Neural crest cell (in vitro differentiated cells): ENCODE results near the gene LRRC8D. TPM values are rescaled to one million over a fixed set of nuclear protein-coding genes. Genes with fewer than 3 reads are reported as not detected.

Experiments used
- DNase-seq: peaks from one replicate; pipeline ENCODE4 v3.0.0; 2021; ENCODE audit warnings: low read depth, mixed read lengths, low spot score
- H3K27ac Mint-ChIP-seq: one replicate; pipeline ENCODE4 v1.8.0; 2021; ENCODE audit warnings: mild to moderate bottlenecking, mixed read lengths; ENCODE audit not compliant: unreplicated experiment
- H3K27me3 Mint-ChIP-seq: 2 replicates; pipeline ENCODE4 v1.8.0; 2021; ENCODE audit warnings: low read depth, mild to moderate bottlenecking, mixed read lengths
- H3K36me3 Mint-ChIP-seq: 2 replicates; pipeline ENCODE4 v1.8.0; 2021; ENCODE audit warnings: low read depth, mild to moderate bottlenecking, mixed read lengths
- H3K4me1 Mint-ChIP-seq: 2 replicates; pipeline ENCODE4 v1.8.0; 2021; ENCODE audit warnings: mixed read lengths
- H3K4me3 Mint-ChIP-seq: one replicate; pipeline ENCODE4 v1.8.0; 2021; ENCODE audit warnings: mild to moderate bottlenecking, mixed read lengths
- H3K9me3 Mint-ChIP-seq: 2 replicates; pipeline ENCODE4 v1.8.0; 2021; ENCODE audit warnings: mixed read lengths
- CTCF ChIP-seq: fragments of 200-600 bp; sonication (generic); conservative IDR thresholded peaks from 2 replicates; pipeline ENCODE4 v1.5.0; 2021; ENCODE audit warnings: antibody characterized with exemption, mild to moderate bottlenecking
- total RNA-seq: library from RNA; stranded (reverse); gene quantifications from 2 replicates; pipeline ENCODE4 v1.2.1, GENCODE V29; 2021

Gene LRRC8D
- total RNA-seq, 1 donor from 2014 or later, result 44.9 TPM

GRCh38 chr1:89906088-89906487 is 85.3 kb downstream of the LRRC8D start:
- peaks cover 59% of the 10 kb centered on the region for H3K4me1 Mint-ChIP-seq

DNA sequence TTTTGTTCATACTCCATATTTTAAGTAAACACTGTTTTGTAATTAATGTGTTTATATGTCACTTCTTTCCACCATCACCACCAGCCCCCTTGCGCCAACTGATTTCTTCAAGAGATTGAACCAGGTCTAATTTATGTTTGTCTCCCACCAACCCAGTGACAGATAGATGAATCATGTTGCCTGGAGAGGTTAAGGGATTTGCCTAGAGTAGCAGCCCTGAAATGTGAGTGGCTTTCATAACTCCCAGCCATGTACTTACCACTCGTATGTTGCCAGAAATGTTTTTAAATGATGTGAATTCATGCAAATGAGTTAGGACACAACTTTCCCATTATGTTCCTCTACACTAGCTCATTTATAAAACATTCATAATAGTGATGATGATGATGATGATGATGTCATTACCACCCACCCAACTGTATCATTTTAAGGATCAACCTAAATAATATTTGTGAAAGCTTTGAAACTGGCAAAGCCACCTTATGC is 86.9 kb downstream of the LRRC8D start:
- peak overlapping the region; percentile 3 for H3K4me3 Mint-ChIP-seq
- H3K36me3 Mint-ChIP-seq, result no peaks in the 10 kb centered on the region
- no peaks in the 10 kb centered on the region for H3K27me3 Mint-ChIP-seq
- no peak for TF ChIP-seq CTCF
- no peak for DNase-seq
- no peaks in the 10 kb centered on the region for H3K9me3 Mint-ChIP-seq
- H3K27ac Mint-ChIP-seq, result peak overlapping the region; percentile 44
- H3K4me1 Mint-ChIP-seq, result peaks cover 62% of the 10 kb centered on the region

More at GRCh38 chr1:89906088-89906487, 85.3 kb downstream of the LRRC8D start:
- Mint-ChIP-seq H3K36me3 (no peaks in the 10 kb centered on the region), H3K9me3 (no peaks in the 10 kb centered on the region), H3K4me3 (no peak overlapping the region), H3K27me3 (no peaks in the 10 kb centered on the region), H3K27ac (peak overlapping the region; percentile 87)
- TF ChIP-seq CTCF, result no peak
- no peak for DNase-seq

DNA sequence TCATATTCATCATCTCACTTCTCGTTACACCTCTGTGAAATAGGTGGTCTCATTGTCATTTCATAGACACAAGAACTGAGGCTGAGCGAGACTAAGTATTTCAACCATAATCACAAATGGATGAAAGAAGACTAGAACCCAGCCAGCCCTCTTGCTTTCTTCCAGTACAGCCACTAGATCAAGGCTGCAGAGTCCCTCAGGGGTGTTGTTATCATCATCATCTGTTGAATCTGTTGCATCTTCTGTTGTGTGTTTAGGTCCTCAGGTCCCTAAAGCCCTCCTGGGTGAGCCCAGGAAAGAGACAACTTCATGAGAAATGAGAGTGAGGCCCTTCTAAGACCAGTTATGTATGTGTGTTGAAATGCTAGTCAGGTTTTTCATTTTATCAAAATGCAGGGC is 87.4 kb downstream of the LRRC8D start:
- Mint-ChIP-seq H3K27ac (no peak overlapping the region), H3K27me3 (no peaks in the 10 kb centered on the region), H3K9me3 (no peaks in the 10 kb centered on the region), H3K36me3 (no peaks in the 10 kb centered on the region), H3K4me1 (peaks cover 67% of the 10 kb centered on the region), H3K4me3 (no peak overlapping the region)
- no peak for TF ChIP-seq CTCF
- DNase-seq, result no peak

DNA sequence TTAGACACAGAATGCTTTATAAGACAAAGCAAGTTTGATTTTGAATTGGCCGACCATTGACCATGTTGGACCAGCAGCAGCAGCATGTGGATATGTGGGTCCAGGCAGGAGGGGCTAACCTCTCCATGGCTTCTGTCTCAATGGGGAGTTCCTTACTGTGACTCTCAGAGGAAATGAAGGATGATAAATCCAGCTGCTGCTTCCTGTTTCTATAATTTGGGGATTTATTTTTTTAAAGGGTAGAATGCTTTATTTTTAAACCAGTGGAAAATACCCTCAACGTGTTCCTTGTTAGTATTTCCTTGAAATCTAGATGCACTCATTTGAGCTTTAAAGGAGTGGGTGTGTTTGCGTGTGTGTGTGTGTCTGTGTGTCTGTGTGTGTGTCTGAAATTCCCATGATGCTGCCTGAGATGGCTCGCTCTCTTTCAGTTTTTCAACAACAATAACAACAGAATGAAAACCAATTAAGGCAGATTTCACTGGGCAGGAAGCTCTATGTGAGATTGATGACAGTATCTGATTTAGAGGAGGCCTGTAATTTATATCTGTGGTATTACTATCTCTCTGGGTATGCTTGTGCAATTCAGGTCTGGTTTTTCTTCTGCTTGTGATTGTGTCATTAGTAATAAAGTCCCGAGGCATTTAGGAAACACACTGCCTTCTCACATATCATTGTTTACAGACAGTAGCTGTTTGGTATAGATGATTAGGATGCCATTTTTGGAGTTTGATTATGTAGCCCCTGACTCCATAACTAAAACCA is 88.0 kb downstream of the LRRC8D start:
- H3K36me3 Mint-ChIP-seq, result no peaks in the 10 kb centered on the region
- no peak for TF ChIP-seq CTCF
- no peak overlapping the region for H3K4me3 Mint-ChIP-seq
- no peak for DNase-seq
- no peaks in the 10 kb centered on the region for H3K27me3 Mint-ChIP-seq
- no peaks in the 10 kb centered on the region for H3K9me3 Mint-ChIP-seq
- peaks cover 67% of the 10 kb centered on the region for H3K4me1 Mint-ChIP-seq
- H3K27ac Mint-ChIP-seq, result peak overlapping the region; percentile 83

- Mint-ChIP-seq H3K36me3 (no peaks in the 10 kb centered on the region), H3K4me1 (peaks cover 65% of the 10 kb centered on the region), H3K27ac (no peak overlapping the region), H3K9me3 (no peaks in the 10 kb centered on the region), H3K4me3 (no peak overlapping the region), H3K27me3 (no peaks in the 10 kb centered on the region)
- TF ChIP-seq CTCF, result no peak
- DNase-seq, result no peak
Measured at GRCh38 chr1:89910268-89910667, 89.4 kb downstream of the LRRC8D start.
